HepG2 (cell line): ENCODE data around the gene EVL. TPM values are rescaled to one million over a fixed set of nuclear protein-coding genes. Genes with fewer than 3 reads are reported as not detected.

ENCODE experiments used
- ARID2 ChIP-seq: sonication (generic); formaldehyde crosslinking; IDR thresholded peaks from 2 replicates; pipeline ENCODE4 v1.8.1; 2022; ENCODE audit warnings: mild to moderate bottlenecking, missing genetic modification reagents, borderline replicate concordance
- CBX2 ChIP-seq, 2 experiments: fragments of 200-600 bp in 1 of 2; sonication (generic); formaldehyde crosslinking in 1 of 2; IDR thresholded peaks; 2 replicates each; pipeline versions ENCODE4 v1.7.0 to v1.8.1; 2018 to 2022; ENCODE audit warnings: low read depth in 2 of 2, low read length in 1 of 2, mild to moderate bottlenecking in 1 of 2, missing genetic modification reagents in 1 of 2
- DNMT1 ChIP-seq: sonication (generic); formaldehyde crosslinking; IDR thresholded peaks from 2 replicates; pipeline ENCODE4 v1.5.1; 2020; ENCODE audit warnings: mild to moderate bottlenecking, missing genetic modification reagents
- FOXJ3 ChIP-seq: sonication (generic); formaldehyde crosslinking; IDR thresholded peaks from 2 replicates; pipeline ENCODE4 v1.4.0; 2020; ENCODE audit warnings: missing genetic modification reagents, mild to moderate bottlenecking, borderline replicate concordance
- GABPA ChIP-seq, 2 experiments: IDR thresholded peaks; 2 replicates each; pipeline ENCODE4 v1.6.1; 2011 to 2016; ENCODE audit warnings: low read depth in 2 of 2, low read length in 1 of 2, missing biosample characterization in 1 of 2, missing genetic modification characterization in 1 of 2
- GATAD1 ChIP-seq: IDR thresholded peaks from 2 replicates; pipeline ENCODE4 v1.6.1; 2016; ENCODE audit warnings: missing genetic modification reagents, missing compliant biosample characterization
- HDAC6 ChIP-seq: fragments of 200-600 bp; sonication (generic); IDR thresholded peaks from 2 replicates; pipeline ENCODE4 v1.7.0; 2017; ENCODE audit warnings: mild to moderate bottlenecking, antibody characterized with exemption, low read length, low read depth
- IKZF5 ChIP-seq: IDR thresholded peaks from 2 replicates; pipeline ENCODE4 v1.6.1; 2018; ENCODE audit warnings: missing genetic modification reagents, mild to moderate bottlenecking, missing compliant biosample characterization
- MED1 ChIP-seq: sonication (generic); formaldehyde crosslinking; IDR thresholded peaks from 2 replicates; pipeline ENCODE4 v1.4.0; 2020; ENCODE audit warnings: missing genetic modification reagents
- SYNCRIP ChIP-seq: fragments of 200-400 bp; formaldehyde crosslinking; IDR thresholded peaks from 2 replicates; pipeline ENCODE4 v1.6.1; 2018; ENCODE audit warnings: mild to moderate bottlenecking, low read depth, low read length; ENCODE audit not compliant: insufficient read depth
- TOE1 ChIP-seq: sonication (generic); formaldehyde crosslinking; IDR thresholded peaks from 2 replicates; pipeline ENCODE4 v1.4.0; 2020; ENCODE audit warnings: mild to moderate bottlenecking, missing genetic modification reagents
- YY1 ChIP-seq: IDR thresholded peaks from 2 replicates; pipeline ENCODE4 v1.6.1; 2011; ENCODE audit warnings: low read length, low read depth, moderate library complexity, mild to moderate bottlenecking; ENCODE audit not compliant: insufficient read depth, insufficient replicate concordance
- ZBTB25 ChIP-seq: IDR thresholded peaks from 2 replicates; pipeline ENCODE4 v1.6.1; 2018; ENCODE audit warnings: missing genetic modification reagents
- ZNF468 ChIP-seq: sonication (generic); formaldehyde crosslinking; IDR thresholded peaks from 2 replicates; pipeline ENCODE4 v1.8.0; 2022; ENCODE audit warnings: mild to moderate bottlenecking, moderate library complexity, missing genetic modification reagents
- ZNF549 ChIP-seq: sonication (generic); formaldehyde crosslinking; IDR thresholded peaks from 2 replicates; pipeline ENCODE4 v1.5.0; 2020; ENCODE audit warnings: missing genetic modification reagents
- ZNF556 ChIP-seq: sonication (generic); formaldehyde crosslinking; IDR thresholded peaks from 2 replicates; pipeline ENCODE4 v1.4.0; 2020; ENCODE audit warnings: mild to moderate bottlenecking, missing genetic modification reagents, borderline replicate concordance
- ZNF776 ChIP-seq: sonication (generic); formaldehyde crosslinking; IDR thresholded peaks from 2 replicates; pipeline ENCODE4 v1.4.0; 2020; ENCODE audit warnings: mild to moderate bottlenecking, missing genetic modification reagents
- ZNF780A ChIP-seq: sonication (generic); formaldehyde crosslinking; IDR thresholded peaks from 2 replicates; pipeline ENCODE4 v1.8.0; 2022; ENCODE audit warnings: mild to moderate bottlenecking, missing genetic modification reagents, moderate library complexity
- ZSCAN30 ChIP-seq: sonication (generic); formaldehyde crosslinking; IDR thresholded peaks from 2 replicates; pipeline ENCODE4 v1.5.0; 2020; ENCODE audit warnings: mild to moderate bottlenecking, missing genetic modification reagents
- polyA plus RNA-seq, 8 experiments: library from polyadenylated mRNA; depleted of rRNA in 3 of 8; stranded (reverse) in 7 of 8; unstranded in 1 of 8; fragments of >200 nt; fragmentation: Illumina TruSeq in 4 of 8; extraction: Trizol in 4 of 8; gene quantifications; 2 replicates each; pipeline versions ENCODE4 v1.2.1 to v1.2.3, GENCODE V29; 2011 to 2016; ENCODE audit warnings: low read depth in 4 of 8, missing spikeins in 1 of 8, mixed read lengths in 1 of 8; ENCODE audit not compliant: insufficient read depth in 1 of 8
- total RNA-seq, 5 experiments: library from RNA; depleted of rRNA; stranded (reverse); fragments of >200 nt; fragmentation: Illumina TruSeq; extraction: Trizol; gene quantifications; 2 replicates each; pipeline ENCODE4 v1.2.3, GENCODE V29; 2016; ENCODE audit warnings: low read depth in 1 of 5
- TF ChIP-seq, protein P1 (sequence below): IDR thresholded peaks from 2 replicates; pipeline ENCODE4 v1.6.1; 2016

Gene EVL
- total and polyA plus RNA-seq, 2 of the 13 experiments (the other 11 are each of a cell fraction or from before 2014, with no cell fraction given), result 15.1 to 31.2 TPM

GRCh38 chr14:100192672-100193416 lies 127.6 kb downstream of the EVL start (continued):
- TF ChIP-seq ZBTB25, result peak; percentile 83; the same call in 1 of the 2 replicates
- 0 out of 2 replicates have a peak, but pooled peaks have one; percentile 78 for TF ChIP-seq ZNF549
- TF ChIP-seq ZNF468 (CRISPR knock-in tag), result no peak
- TF ChIP-seq GABPA (IDR thresholded peaks at IDR 0.05; ENCODE audit: low read depth, low read length), result peak; percentile 28
- peak; percentile 84 for TF ChIP-seq GABPA (CRISPR knock-in tag; IDR thresholded peaks at IDR 0.05; ENCODE audit: low read depth)
- TF ChIP-seq ZNF776, result peak; percentile 63; the same call in 1 of the 2 replicates
- no peak for TF ChIP-seq SYNCRIP
- TF ChIP-seq ZSCAN30, result peak; percentile 79; the same call in 1 of the 2 replicates
- peak; percentile 96 for TF ChIP-seq GATAD1 (CRISPR knock-in tag)
- TF ChIP-seq ZNF556, result peak; percentile 95; the same call in 1 of the 2 replicates
- no peak for TF ChIP-seq ZNF780A
- no peak for TF ChIP-seq HDAC6
- TF ChIP-seq MED1 (CRISPR knock-in tag), result peak; percentile 81
- TF ChIP-seq CBX2 (IDR thresholded peaks at IDR 0.05; ENCODE audit: low read depth, low read length), result no peak
- no peak for TF ChIP-seq CBX2 (CRISPR knock-in tag; IDR thresholded peaks at IDR 0.05; ENCODE audit: low read depth)
- TF ChIP-seq, protein P1, sequence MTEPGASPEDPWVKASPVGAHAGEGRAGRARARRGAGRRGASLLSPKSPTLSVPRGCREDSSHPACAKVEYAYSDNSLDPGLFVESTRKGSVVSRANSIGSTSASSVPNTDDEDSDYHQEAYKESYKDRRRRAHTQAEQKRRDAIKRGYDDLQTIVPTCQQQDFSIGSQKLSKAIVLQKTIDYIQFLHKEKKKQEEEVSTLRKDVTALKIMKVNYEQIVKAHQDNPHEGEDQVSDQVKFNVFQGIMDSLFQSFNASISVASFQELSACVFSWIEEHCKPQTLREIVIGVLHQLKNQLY (CRISPR knock-in tag), result peak; percentile 41; the same call in 1 of the 2 replicates
- peak; percentile 92; the same call in 1 of the 2 replicates for TF ChIP-seq ARID2 (CRISPR knock-in tag)
- TF ChIP-seq YY1, result peak; percentile 75
- TF ChIP-seq FOXJ3 (CRISPR knock-in tag), result peak; percentile 76; the same call in 1 of the 2 replicates
- peak; percentile 73 for TF ChIP-seq IKZF5 (CRISPR knock-in tag)
- 0 out of 2 replicates have a peak, but pooled peaks have one; percentile 19 for TF ChIP-seq DNMT1 (CRISPR knock-in tag)
- no peak for TF ChIP-seq TOE1
